ENCODE data around the gene OR6B1. TPM values are rescaled to one million over a fixed set of nuclear protein-coding genes. Genes with fewer than 3 reads are reported as not detected.

The OR6B1 gene
- total RNA-seq, 1 experiment from 2014 or later, result not detected

DNA sequence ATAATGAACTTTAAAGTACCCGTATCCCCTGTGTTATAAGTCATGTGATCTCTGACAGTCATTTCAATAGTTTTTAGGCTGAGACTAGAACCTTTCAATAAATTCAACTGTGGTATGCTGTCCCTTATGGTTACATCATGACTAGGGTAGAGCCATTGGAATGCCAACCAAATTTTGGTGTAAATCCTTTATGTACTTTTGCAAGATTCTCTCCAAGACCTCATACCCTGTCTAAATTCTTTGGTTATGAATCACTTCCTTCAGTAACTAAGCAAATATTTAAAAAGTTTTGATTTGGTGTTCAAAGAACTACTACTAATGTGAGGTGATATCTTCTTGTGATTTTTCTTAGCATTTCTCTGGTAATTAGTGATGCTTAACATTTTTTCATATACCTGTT, 20.8 kb upstream of the OR6B1 start:
- ChIA-PET CTCF (interaction anchor here (1.1 kb wide), 1 partner anchor 31 kb away, joined by 3 read pairs; no protein-coding TSS in a partner anchor), POLR2A (no interaction called here)
- H3K4me1 Mint-ChIP-seq (ENCODE audit: insufficient read depth, unreplicated experiment), result peaks cover 21% of the 10 kb centered on the region
- peak; percentile 51 for DNase-seq (ENCODE audit: unreplicated experiment)
- BruUV-seq (replicated peaks), result no TSS peak
- H3K9me3 Mint-ChIP-seq (ENCODE audit: unreplicated experiment), result no peaks in the 10 kb centered on the region
- H3K27me3 Mint-ChIP-seq (ENCODE audit: insufficient read depth, unreplicated experiment), result no peaks in the 10 kb centered on the region
- TF ChIP-seq, protein P1, sequence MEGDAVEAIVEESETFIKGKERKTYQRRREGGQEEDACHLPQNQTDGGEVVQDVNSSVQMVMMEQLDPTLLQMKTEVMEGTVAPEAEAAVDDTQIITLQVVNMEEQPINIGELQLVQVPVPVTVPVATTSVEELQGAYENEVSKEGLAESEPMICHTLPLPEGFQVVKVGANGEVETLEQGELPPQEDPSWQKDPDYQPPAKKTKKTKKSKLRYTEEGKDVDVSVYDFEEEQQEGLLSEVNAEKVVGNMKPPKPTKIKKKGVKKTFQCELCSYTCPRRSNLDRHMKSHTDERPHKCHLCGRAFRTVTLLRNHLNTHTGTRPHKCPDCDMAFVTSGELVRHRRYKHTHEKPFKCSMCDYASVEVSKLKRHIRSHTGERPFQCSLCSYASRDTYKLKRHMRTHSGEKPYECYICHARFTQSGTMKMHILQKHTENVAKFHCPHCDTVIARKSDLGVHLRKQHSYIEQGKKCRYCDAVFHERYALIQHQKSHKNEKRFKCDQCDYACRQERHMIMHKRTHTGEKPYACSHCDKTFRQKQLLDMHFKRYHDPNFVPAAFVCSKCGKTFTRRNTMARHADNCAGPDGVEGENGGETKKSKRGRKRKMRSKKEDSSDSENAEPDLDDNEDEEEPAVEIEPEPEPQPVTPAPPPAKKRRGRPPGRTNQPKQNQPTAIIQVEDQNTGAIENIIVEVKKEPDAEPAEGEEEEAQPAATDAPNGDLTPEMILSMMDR (IDR thresholded peaks at IDR 0.05; ENCODE audit: unreplicated experiment), result no peak
- intact Hi-C loops (cut with micrococcal nuclease), result loop anchor here (5.0 to 10.0 kb wide), 2 partner anchors 45 to 77 kb away; partner anchors contain the start of gene TCAF1
- no peak overlapping the region for H3K4me3 Mint-ChIP-seq (ENCODE audit: unreplicated experiment)
- no peaks in the 10 kb centered on the region for H3K36me3 Mint-ChIP-seq (ENCODE audit: insufficient read depth, unreplicated experiment)
- peak overlapping the region; percentile 33 for H3K27ac Mint-ChIP-seq (ENCODE audit: low read depth, unreplicated experiment)

DNA sequence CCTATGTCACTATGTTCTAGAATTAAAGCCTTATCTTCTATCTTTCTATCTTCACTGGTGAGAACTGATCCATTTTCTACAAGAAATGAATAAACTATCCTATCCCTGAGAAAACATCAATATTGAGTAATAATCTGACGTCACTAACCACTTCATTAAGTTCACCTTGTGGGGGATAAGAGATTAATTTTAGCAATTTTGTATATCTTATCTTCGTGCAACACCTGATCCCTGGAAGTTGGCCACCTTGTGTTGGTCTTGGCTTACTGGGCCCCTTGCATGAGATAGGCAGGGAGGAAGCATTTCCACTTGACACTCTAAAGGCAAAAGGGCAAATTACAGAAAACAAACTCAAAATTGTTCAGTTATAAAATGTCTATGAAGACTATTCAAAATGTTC, 20.1 kb upstream of the OR6B1 start:
- peak overlapping the region; percentile 33 for H3K27ac Mint-ChIP-seq (ENCODE audit: low read depth, unreplicated experiment)

DNA sequence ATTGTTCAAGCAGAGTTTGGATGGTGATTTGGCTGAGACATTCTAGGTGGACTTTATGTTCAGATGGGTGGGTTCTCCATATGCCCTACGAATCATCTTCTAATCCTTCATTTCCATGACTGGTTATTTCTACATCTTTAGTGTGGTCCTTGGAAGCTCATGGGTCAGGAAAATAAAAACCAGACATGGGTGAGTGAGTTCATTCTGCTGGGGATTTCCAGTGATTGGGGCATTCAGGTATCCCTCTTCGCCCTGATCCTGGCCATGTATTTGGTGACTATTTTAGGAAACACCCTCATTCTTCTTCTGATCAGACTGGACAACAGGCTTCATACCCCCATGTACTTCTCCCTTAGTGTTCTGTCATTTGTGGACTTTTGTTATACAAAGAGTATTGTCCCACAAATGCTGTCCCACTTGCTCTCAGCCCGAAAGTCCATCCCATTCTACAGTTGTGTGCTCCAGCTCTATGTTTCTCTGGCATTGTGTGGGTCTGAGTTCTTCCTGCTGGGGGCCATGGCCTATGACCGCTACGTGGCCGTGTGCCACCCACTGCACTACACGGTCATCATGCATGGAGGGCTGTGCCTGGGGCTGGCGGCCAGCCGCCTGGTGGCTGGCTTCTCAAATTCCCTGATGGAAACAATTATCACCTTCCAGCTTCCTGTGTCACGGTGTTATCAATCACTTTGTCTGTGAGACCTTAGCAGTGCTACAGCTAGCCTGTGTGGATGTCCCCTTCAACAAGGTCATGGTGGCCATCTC, 19.2 kb upstream of the OR6B1 start:
- no peaks in the 10 kb centered on the region for H3K36me3 Mint-ChIP-seq (ENCODE audit: insufficient read depth, unreplicated experiment)
- no peak for DNase-seq (ENCODE audit: unreplicated experiment)
- ChIA-PET CTCF (no interaction called here), POLR2A (interaction anchor here (0.9 kb wide), 1 partner anchor 36 kb away, joined by 3 read pairs; no protein-coding TSS in a partner anchor)
- no peaks in the 10 kb centered on the region for H3K27me3 Mint-ChIP-seq (ENCODE audit: insufficient read depth, unreplicated experiment)
- H3K4me1 Mint-ChIP-seq (ENCODE audit: insufficient read depth, unreplicated experiment), result peaks cover 21% of the 10 kb centered on the region
- BruUV-seq (replicated peaks), result no TSS peak
- no peak overlapping the region for H3K4me3 Mint-ChIP-seq (ENCODE audit: unreplicated experiment)
- no peak overlapping the region for H3K27ac Mint-ChIP-seq (ENCODE audit: low read depth, unreplicated experiment)
- H3K9me3 Mint-ChIP-seq (ENCODE audit: unreplicated experiment), result no peaks in the 10 kb centered on the region
- TF ChIP-seq, protein P1 (IDR thresholded peaks at IDR 0.05; ENCODE audit: unreplicated experiment), result no peak
- intact Hi-C loops (cut with micrococcal nuclease), result no loop called here

More for the DNA sequence above, 20.1 kb upstream of the OR6B1 start:
- intact Hi-C loops (cut with micrococcal nuclease), result loop anchor here (5.0 to 10.0 kb wide), 2 partner anchors 45 to 78 kb away; partner anchors contain the start of gene TCAF1
- CTCF ChIA-PET, result interaction anchor here (1.1 kb wide), 1 partner anchor 32 kb away, joined by 3 read pairs; no protein-coding TSS in a partner anchor
- no TSS peak for BruUV-seq (replicated peaks)
- no peaks in the 10 kb centered on the region for H3K9me3 Mint-ChIP-seq (ENCODE audit: unreplicated experiment)
- TF ChIP-seq, protein P1 (IDR thresholded peaks at IDR 0.05; ENCODE audit: unreplicated experiment), result no peak
- POLR2A ChIA-PET, result no interaction called here
- H3K4me3 Mint-ChIP-seq (ENCODE audit: unreplicated experiment), result no peak overlapping the region
- no peak for DNase-seq (ENCODE audit: unreplicated experiment)
- no peaks in the 10 kb centered on the region for H3K36me3 Mint-ChIP-seq (ENCODE audit: insufficient read depth, unreplicated experiment)
- H3K4me1 Mint-ChIP-seq (ENCODE audit: insufficient read depth, unreplicated experiment), result peaks cover 21% of the 10 kb centered on the region
- H3K27me3 Mint-ChIP-seq (ENCODE audit: insufficient read depth, unreplicated experiment), result no peaks in the 10 kb centered on the region

DNA sequence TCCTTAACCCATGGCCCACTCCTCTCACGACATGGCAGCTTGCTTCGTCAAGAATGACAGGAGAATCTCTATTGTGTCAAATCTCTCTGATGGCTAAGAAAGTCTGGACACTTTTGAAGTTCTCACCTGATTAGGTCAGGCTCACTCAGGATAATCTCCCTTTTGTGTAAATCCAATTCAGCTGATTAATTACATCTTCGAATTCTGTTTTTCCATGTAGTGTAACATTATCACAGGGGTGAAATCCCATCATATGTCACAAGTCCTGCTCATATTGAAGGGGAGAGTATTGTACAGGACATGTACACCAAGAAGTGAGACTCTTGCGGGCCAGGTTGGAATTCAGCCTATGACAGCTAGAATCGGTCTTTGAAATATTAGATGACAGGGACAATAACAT, 16.2 kb upstream of the OR6B1 start:
- no TSS peak for BruUV-seq (replicated peaks)
- H3K27me3 Mint-ChIP-seq (ENCODE audit: insufficient read depth, unreplicated experiment), result no peaks in the 10 kb centered on the region
- H3K36me3 Mint-ChIP-seq (ENCODE audit: insufficient read depth, unreplicated experiment), result no peaks in the 10 kb centered on the region
- no peaks in the 10 kb centered on the region for H3K9me3 Mint-ChIP-seq (ENCODE audit: unreplicated experiment)
- no peak overlapping the region for H3K4me3 Mint-ChIP-seq (ENCODE audit: unreplicated experiment)
- no peak overlapping the region for H3K27ac Mint-ChIP-seq (ENCODE audit: low read depth, unreplicated experiment)
- intact Hi-C loops (cut with micrococcal nuclease), result no loop called here
- TF ChIP-seq, protein P1 (IDR thresholded peaks at IDR 0.05; ENCODE audit: unreplicated experiment), result no peak
- CTCF ChIA-PET, result interaction anchor here (0.6 kb wide), 1 partner anchor 56 kb away, joined by 3 read pairs; no protein-coding TSS in a partner anchor
- DNase-seq (ENCODE audit: unreplicated experiment), result no peak
- POLR2A ChIA-PET, result no interaction called here
- H3K4me1 Mint-ChIP-seq (ENCODE audit: insufficient read depth, unreplicated experiment), result peaks cover 12% of the 10 kb centered on the region
